BLaER1 treated with 17β-estradiol and CSF1 and Interleukin-3, amounts not matched to agents 10 nM and 100 nM (cell line): ENCODE data around the gene CHAMP1.
A peak's percentile ranks its signal among the peaks of the same experiment; 100 is the strongest.

Experiments
- H3K27ac ChIP-seq, 11 experiments: shearing (Covaris generic); formaldehyde crosslinking; 2 replicates each; pipeline ENCODE4 v1.8.1; 2022
- H3K27me3 ChIP-seq, 11 experiments: shearing (Covaris generic); formaldehyde crosslinking; 2 replicates each; pipeline ENCODE4 v1.8.1; 2022
- H3K36me3 ChIP-seq, 11 experiments: shearing (Covaris generic); formaldehyde crosslinking; 2 replicates each; pipeline ENCODE4 v1.8.1; 2022
- H3K4me1 ChIP-seq, 10 experiments: shearing (Covaris generic); formaldehyde crosslinking; 2 replicates each; pipeline ENCODE4 v1.8.1; 2022
- H3K4me2 ChIP-seq, 11 experiments: shearing (Covaris generic); formaldehyde crosslinking; 2 replicates each; pipeline ENCODE4 v1.8.1; 2022
- H3K4me3 ChIP-seq, 10 experiments: shearing (Covaris generic); formaldehyde crosslinking; 2 replicates each; pipeline ENCODE4 v1.8.1; 2022
- H3K9ac ChIP-seq, 11 experiments: shearing (Covaris generic); formaldehyde crosslinking; 2 replicates each; pipeline ENCODE4 v1.8.1; 2022
- H3K9me3 ChIP-seq, 11 experiments: shearing (Covaris generic); formaldehyde crosslinking; replicated peaks in 1 of 11; 2 replicates each; pipeline ENCODE4 v1.8.1; 2022
- H4K20me1 ChIP-seq, 11 experiments: shearing (Covaris generic); formaldehyde crosslinking; 2 replicates each; pipeline ENCODE4 v1.8.1; 2022
- Cebpa-rat ChIP-seq, 11 experiments: shearing (Covaris generic); IDR thresholded peaks; 2 replicates each; pipeline ENCODE4 v1.8.1; 2022

CHAMP1 gene

GRCh38 chr13:114275304-114275703 is 39.0 kb upstream of the CHAMP1 start:
- Histone ChIP-seq H3K4me2 (peak overlapping the region in 6 of 11 experiments; percentile 21 to 57 (median 36); a peak in 10 of 22 replicates), H3K9me3 (no peaks in the 10 kb centered on the region), H3K4me1 (peaks cover 20 to 39% (median 29%) of the 10 kb centered on the region in 10 experiments), H3K9ac (no peak overlapping the region), H3K4me3 (no peak overlapping the region), H3K27ac (no peak overlapping the region), H3K27me3 (no peaks in the 10 kb centered on the region), H3K36me3 (peaks cover 43 to 82% (median 66%) of the 10 kb centered on the region in 11 experiments), H4K20me1 (0 out of 22 replicates have a peak, but pooled peaks cover 0 to 4% (median 0%) of the 10 kb centered on the region in 11 experiments)
- TF ChIP-seq Cebpa-rat (IDR thresholded peaks at IDR 0.05) = no peak

GRCh38 chr13:114279146-114279545 is 35.2 kb upstream of the CHAMP1 start:
- no peaks in the 10 kb centered on the region for H3K9me3 ChIP-seq
- H4K20me1 ChIP-seq = peaks cover 0 to 16% (median 5%) of the 10 kb centered on the region in 11 experiments; a peak in 7 of 22 replicates
- peak overlapping the region in 10 of 11 experiments; percentile 77 to 96 (median 90); a peak in 17 of 22 replicates for H3K4me2 ChIP-seq
- H3K36me3 ChIP-seq = peaks cover 14 to 52% (median 34%) of the 10 kb centered on the region in 11 experiments; a peak in 21 of 22 replicates
- H3K27me3 ChIP-seq = no peaks in the 10 kb centered on the region
- TF ChIP-seq Cebpa-rat (IDR thresholded peaks at IDR 0.05) = no peak
- H3K27ac ChIP-seq = peak overlapping the region in 8 of 11 experiments; percentile 0 to 100 (median 99); a peak in 14 of 22 replicates
- no peak overlapping the region for H3K4me3 ChIP-seq
- peaks cover 36 to 55% (median 48%) of the 10 kb centered on the region in 10 experiments for H3K4me1 ChIP-seq
- peak overlapping the region in 8 of 11 experiments; percentile 9 to 100 (median 98); a peak in 12 of 22 replicates for H3K9ac ChIP-seq

- peak overlapping the region in 10 of 11 experiments; percentile 94 to 100 (median 99); a peak in 21 of 22 replicates for H3K27ac ChIP-seq
- peak overlapping the region; percentile 23 to 100 (median 99); a peak in 18 of 22 replicates for H3K9ac ChIP-seq
- TF ChIP-seq Cebpa-rat (IDR thresholded peaks at IDR 0.05) = no peak
These were observed 34.4 kb upstream of the CHAMP1 start for GRCh38 chr13:114279758-114280355.

GRCh38 chr13:114281351-114282040 is 32.8 kb upstream of the CHAMP1 start, which contains the start of gene UPF3A:
UPF3A (plus strand) TSS chr13:114281601; CDS start chr13:114281640, 39 bp downstream.
- Histone ChIP-seq H3K9ac (peak within 1 kb of the TSS; percentile 98 to 100 (median 99)), H3K36me3 (peaks cover 15 to 53% (median 38%) of the 10 kb centered on the region in 11 experiments), H3K27ac (peak within 1 kb of the TSS; percentile 94 to 100 (median 99)), H3K4me2 (peak within 1 kb of the TSS; percentile 80 to 96 (median 91)), H3K27me3 (no peaks in the 10 kb centered on the region), H3K9me3 (no peaks in the 10 kb centered on the region), H3K4me3 (peak within 1 kb of the TSS; percentile 68 to 92 (median 82)), H3K4me1 (peaks cover 29 to 47% (median 37%) of the 10 kb centered on the region in 10 experiments), H4K20me1 (peaks cover 0 to 25% (median 12%) of the 10 kb centered on the region in 11 experiments; a peak in 10 of 22 replicates)
- TF ChIP-seq Cebpa-rat (IDR thresholded peaks at IDR 0.05) = no peak

More at GRCh38 chr13:114279758-114280355, 34.4 kb upstream of the CHAMP1 start:
- Histone ChIP-seq H4K20me1 (peaks cover 0 to 18% (median 6%) of the 10 kb centered on the region in 11 experiments; a peak in 10 of 22 replicates), H3K9me3 (no peaks in the 10 kb centered on the region), H3K27me3 (no peaks in the 10 kb centered on the region), H3K36me3 (peaks cover 11 to 52% (median 34%) of the 10 kb centered on the region in 11 experiments), H3K4me1 (peaks cover 36 to 56% (median 45%) of the 10 kb centered on the region in 10 experiments), H3K4me2 (peak overlapping the region; percentile 77 to 96 (median 91)), H3K4me3 (peak overlapping the region in 6 of 10 experiments; percentile 68 to 92 (median 84); a peak in 10 of 20 replicates)

GRCh38 chr13:114282041-114282670 is 32.1 kb upstream of the CHAMP1 start:
- Histone ChIP-seq H3K4me1 (peaks cover 29 to 47% (median 37%) of the 10 kb centered on the region in 10 experiments), H3K9me3 (no peaks in the 10 kb centered on the region), H4K20me1 (peaks cover 0 to 25% (median 12%) of the 10 kb centered on the region in 11 experiments; a peak in 10 of 22 replicates), H3K36me3 (peaks cover 21 to 56% (median 41%) of the 10 kb centered on the region in 11 experiments), H3K9ac (peak overlapping the region; percentile 98 to 100 (median 99)), H3K27ac (peak overlapping the region; percentile 73 to 100 (median 99)), H3K4me2 (peak overlapping the region; percentile 70 to 96 (median 89)), H3K27me3 (no peaks in the 10 kb centered on the region), H3K4me3 (peak overlapping the region; percentile 68 to 92 (median 82))
- TF ChIP-seq Cebpa-rat (IDR thresholded peaks at IDR 0.05) = no peak

GRCh38 chr13:114283576-114283975 is 30.7 kb upstream of the CHAMP1 start:
- H3K4me1 ChIP-seq = peaks cover 29 to 45% (median 37%) of the 10 kb centered on the region in 10 experiments
- peak overlapping the region in 10 of 11 experiments; percentile 2 to 96 (median 88); a peak in 17 of 22 replicates for H3K4me2 ChIP-seq
- H4K20me1 ChIP-seq = peaks cover 0 to 32% (median 20%) of the 10 kb centered on the region in 11 experiments; a peak in 14 of 22 replicates
- no peaks in the 10 kb centered on the region for H3K9me3 ChIP-seq
- no peak for TF ChIP-seq Cebpa-rat (IDR thresholded peaks at IDR 0.05)
- H3K27me3 ChIP-seq = no peaks in the 10 kb centered on the region
- peak overlapping the region in 3 of 10 experiments; percentile 6 to 79 (median 23); a peak in 1 of 20 replicates for H3K4me3 ChIP-seq
- H3K27ac ChIP-seq = peak overlapping the region in 1 of 11 experiments; percentile 32; a peak in 1 of 22 replicates
- H3K36me3 ChIP-seq = peaks cover 35 to 57% (median 51%) of the 10 kb centered on the region in 11 experiments
- H3K9ac ChIP-seq = peak overlapping the region in 8 of 11 experiments; percentile 1 to 100 (median 53); a peak in 7 of 22 replicates

- Histone ChIP-seq H3K4me1 (peaks cover 22 to 34% (median 28%) of the 10 kb centered on the region in 10 experiments), H3K27me3 (no peaks in the 10 kb centered on the region), H3K9ac (no peak overlapping the region), H3K4me3 (no peak overlapping the region), H3K27ac (no peak overlapping the region), H3K4me2 (no peak overlapping the region), H4K20me1 (peaks cover 0 to 43% (median 24%) of the 10 kb centered on the region in 11 experiments; a peak in 16 of 22 replicates), H3K36me3 (peaks cover 46 to 64% (median 59%) of the 10 kb centered on the region in 11 experiments), H3K9me3 (no peaks in the 10 kb centered on the region)
- no peak for TF ChIP-seq Cebpa-rat (IDR thresholded peaks at IDR 0.05)
These were observed 29.6 kb upstream of the CHAMP1 start for GRCh38 chr13:114284680-114285079.

GRCh38 chr13:114285166-114285808 is 29.0 kb upstream of the CHAMP1 start:
- Histone ChIP-seq H3K9me3 (no peaks in the 10 kb centered on the region), H4K20me1 (peaks cover 3 to 49% (median 30%) of the 10 kb centered on the region in 11 experiments; a peak in 18 of 22 replicates), H3K4me2 (no peak overlapping the region), H3K9ac (no peak overlapping the region), H3K27me3 (no peaks in the 10 kb centered on the region), H3K4me3 (no peak overlapping the region), H3K36me3 (peaks cover 53 to 70% (median 65%) of the 10 kb centered on the region in 11 experiments), H3K4me1 (peaks cover 21 to 31% (median 27%) of the 10 kb centered on the region in 10 experiments), H3K27ac (no peak overlapping the region)
- no peak for TF ChIP-seq Cebpa-rat (IDR thresholded peaks at IDR 0.05)
